Natural killer cell treated with Interleukin-12 subunit alpha and Interleukin-12 subunit beta and Interleukin-15 and Interleukin-18, amount 100 ng/mL, for 72 hours (primary cell): ENCODE data around the gene ECEL1. TPM values are rescaled to one million over a fixed set of nuclear protein-coding genes. Genes with fewer than 3 reads are reported as not detected.
"Not testable (repeated sequence)": the region's sequence is repeated elsewhere in the genome, so short reads cannot be mapped to it uniquely, and the experiment has no call there.

Experiments used
- ATAC-seq, 2 donors: fragments of 150-1000 bp; cut with Tn5 transposase in 1 of 2; sonication (Bioruptor Pico), chemical (Tn5 transposase) in 1 of 2; 2 replicates each; pipeline ENCODE4 v1.10.0; 2021
- DNase-seq: peaks from one replicate; pipeline ENCODE4 v3.0.0; 2022; ENCODE audit warnings: low spot score
- H3K27ac Mint-ChIP-seq, 2 donors: 1 replicate in 1 of 2; 2 replicates in 1 of 2; pipeline ENCODE4 v1.8.0; 2022; ENCODE audit warnings: mixed read lengths in 2 of 2, mild to moderate bottlenecking in 1 of 2, moderate library complexity in 1 of 2
- H3K27me3 Mint-ChIP-seq, 2 donors: 1 replicate in 1 of 2; 2 replicates in 1 of 2; pipeline ENCODE4 v1.8.0; 2022; ENCODE audit warnings: mixed read lengths in 2 of 2
- H3K36me3 Mint-ChIP-seq: one replicate; pipeline ENCODE4 v1.8.0; 2022; ENCODE audit warnings: mixed read lengths
- H3K4me1 Mint-ChIP-seq, 2 donors: 1 replicate in 1 of 2; 2 replicates in 1 of 2; pipeline ENCODE4 v1.8.0; 2022; ENCODE audit warnings: low read depth in 2 of 2, mixed read lengths in 2 of 2, mild to moderate bottlenecking in 1 of 2
- H3K4me3 Mint-ChIP-seq: one replicate; pipeline ENCODE4 v1.8.0; 2022; ENCODE audit warnings: mixed read lengths
- H3K9me3 Mint-ChIP-seq: 2 replicates; pipeline ENCODE4 v1.8.0; 2022; ENCODE audit warnings: mixed read lengths
- total RNA-seq, 2 donors: library from RNA; stranded (reverse); gene quantifications; one replicate each; pipeline ENCODE4 v1.2.3, GENCODE V29; 2022

Gene ECEL1
- not detected for total RNA-seq

GRCh38 chr2:232487385-232488096, at the start of gene ECEL1:
TSS of gene ECEL1 (minus strand) at chr2:232487834. CDS start at chr2:232486653, 1,181 bp downstream.
- no peak within 1 kb of the TSS for H3K27ac Mint-ChIP-seq
- DNase-seq (no peak), ATAC-seq (no peak)
- no peaks in the 10 kb centered on the region for H3K9me3 Mint-ChIP-seq
- no peaks in the 10 kb centered on the region for H3K36me3 Mint-ChIP-seq
- H3K27me3 Mint-ChIP-seq, result peaks cover 21 to 26% of the 10 kb centered on the region in 2 donors
- no peak within 1 kb of the TSS for H3K4me3 Mint-ChIP-seq
- peaks cover 0 to 2% of the 10 kb centered on the region in 2 donors for H3K4me1 Mint-ChIP-seq

GRCh38 chr2:232537079-232537478, 49.4 kb upstream of the ECEL1 start:
- H3K36me3 Mint-ChIP-seq, result no peaks in the 10 kb centered on the region
- H3K9me3 Mint-ChIP-seq, result no peaks in the 10 kb centered on the region
- H3K27me3 Mint-ChIP-seq, result peaks cover 12 to 15% of the 10 kb centered on the region in 2 donors
- H3K4me1 Mint-ChIP-seq, result peaks cover 0 to 10% of the 10 kb centered on the region in 2 donors
- no peak for DNase-seq
- H3K4me3 Mint-ChIP-seq, result no peak overlapping the region
- ATAC-seq, result no peak
- no peak overlapping the region for H3K27ac Mint-ChIP-seq

GRCh38 chr2:232535761-232536530, 48.3 kb upstream of the ECEL1 start:
- no peaks in the 10 kb centered on the region for H3K9me3 Mint-ChIP-seq
- H3K36me3 Mint-ChIP-seq, result no peaks in the 10 kb centered on the region
- H3K4me3 Mint-ChIP-seq, result no peak overlapping the region
- DNase-seq (no peak), ATAC-seq (no peak)
- no peak overlapping the region for H3K27ac Mint-ChIP-seq
- peaks cover 0 to 10% of the 10 kb centered on the region in 2 donors for H3K4me1 Mint-ChIP-seq
- peaks cover 12 to 15% of the 10 kb centered on the region in 2 donors for H3K27me3 Mint-ChIP-seq

GRCh38 chr2:232534940-232535651, 47.5 kb upstream of the ECEL1 start:
- ATAC-seq, result no peak
- Mint-ChIP-seq H3K4me1 (peaks cover 0 to 10% of the 10 kb centered on the region in 2 donors), H3K27me3 (peaks cover 12 to 15% of the 10 kb centered on the region in 2 donors), H3K4me3 (no peak overlapping the region), H3K9me3 (no peaks in the 10 kb centered on the region), H3K27ac (no peak overlapping the region), H3K36me3 (no peaks in the 10 kb centered on the region)
- no peak for DNase-seq

- H3K9me3 Mint-ChIP-seq, result no peaks in the 10 kb centered on the region
- no peaks in the 10 kb centered on the region for H3K36me3 Mint-ChIP-seq
- no peak overlapping the region for H3K27ac Mint-ChIP-seq
- no peak for ATAC-seq
- peaks cover 12 to 15% of the 10 kb centered on the region in 2 donors for H3K27me3 Mint-ChIP-seq
- peaks cover 1 to 12% of the 10 kb centered on the region in 2 donors for H3K4me1 Mint-ChIP-seq
- peak; percentile 15 for DNase-seq
- H3K4me3 Mint-ChIP-seq, result no peak overlapping the region
Measured at GRCh38 chr2:232533944-232534710, 46.5 kb upstream of the ECEL1 start.

GRCh38 chr2:232532821-232533220, 45.2 kb upstream of the ECEL1 start:
- DNase-seq, result peak; percentile 18
- not testable (repeated sequence) for H3K4me3 Mint-ChIP-seq, ATAC-seq, H3K36me3 Mint-ChIP-seq, H3K27ac Mint-ChIP-seq, H3K9me3 Mint-ChIP-seq
- peaks cover 13 to 14% of the 10 kb centered on the region in 2 donors for H3K4me1 Mint-ChIP-seq
- peaks cover 7 to 13% of the 10 kb centered on the region in 2 donors for H3K27me3 Mint-ChIP-seq

GRCh38 chr2:232532419-232532818, 44.8 kb upstream of the ECEL1 start:
- Mint-ChIP-seq H3K27ac (no peak overlapping the region), H3K36me3 (no peaks in the 10 kb centered on the region)

GRCh38 chr2:232530626-232531260, 43.1 kb upstream of the ECEL1 start:
- H3K36me3 Mint-ChIP-seq, result no peaks in the 10 kb centered on the region
- ATAC-seq (no peak), DNase-seq (no peak)
- H3K9me3 Mint-ChIP-seq, result no peaks in the 10 kb centered on the region
- no peak overlapping the region for H3K4me3 Mint-ChIP-seq
- peaks cover 13 to 14% of the 10 kb centered on the region in 2 donors for H3K4me1 Mint-ChIP-seq
- H3K27ac Mint-ChIP-seq, result no peak overlapping the region
- H3K27me3 Mint-ChIP-seq, result peaks cover 0 to 10% of the 10 kb centered on the region in 2 donors

More at GRCh38 chr2:232532419-232532818, 44.8 kb upstream of the ECEL1 start:
- DNase-seq (peak; percentile 25), ATAC-seq (no peak)
- Mint-ChIP-seq H3K4me1 (peaks cover 13 to 14% of the 10 kb centered on the region in 2 donors), H3K4me3 (no peak overlapping the region), H3K9me3 (no peaks in the 10 kb centered on the region), H3K27me3 (peaks cover 7 to 12% of the 10 kb centered on the region in 2 donors)

- H3K4me1 Mint-ChIP-seq, result peaks cover 13 to 14% of the 10 kb centered on the region in 2 donors
- H3K36me3 Mint-ChIP-seq, result no peaks in the 10 kb centered on the region
- no peak overlapping the region for H3K27ac Mint-ChIP-seq
- no peak overlapping the region for H3K4me3 Mint-ChIP-seq
- DNase-seq (no peak), ATAC-seq (no peak)
- H3K27me3 Mint-ChIP-seq, result peaks cover 0 to 10% of the 10 kb centered on the region in 2 donors
- H3K9me3 Mint-ChIP-seq, result no peaks in the 10 kb centered on the region
Measured at GRCh38 chr2:232529806-232530547, 42.3 kb upstream of the ECEL1 start.

- ATAC-seq (peak; percentile 2 to 4), DNase-seq (no peak)
- peak overlapping the region; percentile 7 for H3K4me3 Mint-ChIP-seq
- no peaks in the 10 kb centered on the region for H3K9me3 Mint-ChIP-seq
- peaks cover 13 to 19% of the 10 kb centered on the region in 2 donors for H3K4me1 Mint-ChIP-seq
- no peaks in the 10 kb centered on the region for H3K36me3 Mint-ChIP-seq
- peaks cover 0 to 17% of the 10 kb centered on the region in 2 donors for H3K27me3 Mint-ChIP-seq
- peak overlapping the region in 1 of 2 donors; percentile 75 for H3K27ac Mint-ChIP-seq
Measured at GRCh38 chr2:232528746-232529460, 41.3 kb upstream of the ECEL1 start.

- H3K4me1 Mint-ChIP-seq, result peaks cover 13 to 19% of the 10 kb centered on the region in 2 donors
- no peak overlapping the region for H3K4me3 Mint-ChIP-seq
- H3K27ac Mint-ChIP-seq, result peak overlapping the region in 1 of 2 donors; percentile 75
- no peak for ATAC-seq
- no peaks in the 10 kb centered on the region for H3K9me3 Mint-ChIP-seq
- no peaks in the 10 kb centered on the region for H3K36me3 Mint-ChIP-seq
- H3K27me3 Mint-ChIP-seq, result peaks cover 0 to 21% of the 10 kb centered on the region in 2 donors
- no peak for DNase-seq
Measured at GRCh38 chr2:232527905-232528470, 40.4 kb upstream of the ECEL1 start.
